ENCODE data around the gene KRTAP4-7. TPM values are rescaled to one million over a fixed set of nuclear protein-coding genes. Genes with fewer than 3 reads are reported as not detected.
"Not testable (repeated sequence)": the region's sequence is repeated elsewhere in the genome, so short reads cannot be mapped to it uniquely, and the experiment has no call there.

Gene KRTAP4-7
- total RNA-seq = not detected

DNA sequence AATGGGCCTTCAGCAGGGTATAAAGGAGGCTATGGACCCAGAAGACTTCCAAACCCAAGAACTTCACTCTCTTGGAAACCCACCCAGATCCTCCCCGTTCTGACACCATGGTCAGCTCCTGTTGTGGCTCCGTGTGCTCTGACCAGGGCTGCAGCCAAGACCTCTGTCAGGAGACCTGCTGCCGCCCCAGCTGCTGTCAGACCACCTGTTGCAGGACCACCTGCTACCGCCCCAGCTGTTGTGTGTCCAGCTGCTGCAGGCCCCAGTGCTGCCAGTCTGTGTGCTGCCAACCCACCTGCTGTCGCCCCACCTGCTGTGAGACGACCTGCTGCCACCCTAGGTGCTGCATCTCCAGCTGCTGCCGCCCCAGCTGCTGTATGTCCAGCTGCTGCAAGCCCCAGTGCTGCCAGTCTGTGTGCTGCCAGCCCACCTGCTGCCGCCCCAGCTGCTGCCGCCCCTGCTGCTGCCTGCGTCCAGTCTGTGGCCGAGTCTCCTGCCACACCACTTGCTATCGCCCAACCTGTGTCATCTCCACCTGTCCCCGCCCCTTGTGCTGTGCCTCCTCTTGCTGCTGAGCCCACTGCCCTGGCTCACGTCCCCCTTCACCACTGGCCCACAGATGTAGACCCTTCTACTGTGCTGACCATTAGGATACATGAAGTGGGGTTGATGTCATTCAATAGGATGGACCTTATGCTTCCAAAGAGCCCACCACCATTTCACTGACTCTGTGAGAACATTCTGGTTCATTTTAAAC is at the start of gene KRTAP4-7:
KRTAP4-7 (plus strand) TSS at position 51 of the 757 bp plus-strand sequence; CDS start at position 108, 57 bp downstream.
- DNase-seq (ENCODE audit: low read depth in 2 of 3, low spot score in 2 of 3) = not testable (repeated sequence)

DNA sequence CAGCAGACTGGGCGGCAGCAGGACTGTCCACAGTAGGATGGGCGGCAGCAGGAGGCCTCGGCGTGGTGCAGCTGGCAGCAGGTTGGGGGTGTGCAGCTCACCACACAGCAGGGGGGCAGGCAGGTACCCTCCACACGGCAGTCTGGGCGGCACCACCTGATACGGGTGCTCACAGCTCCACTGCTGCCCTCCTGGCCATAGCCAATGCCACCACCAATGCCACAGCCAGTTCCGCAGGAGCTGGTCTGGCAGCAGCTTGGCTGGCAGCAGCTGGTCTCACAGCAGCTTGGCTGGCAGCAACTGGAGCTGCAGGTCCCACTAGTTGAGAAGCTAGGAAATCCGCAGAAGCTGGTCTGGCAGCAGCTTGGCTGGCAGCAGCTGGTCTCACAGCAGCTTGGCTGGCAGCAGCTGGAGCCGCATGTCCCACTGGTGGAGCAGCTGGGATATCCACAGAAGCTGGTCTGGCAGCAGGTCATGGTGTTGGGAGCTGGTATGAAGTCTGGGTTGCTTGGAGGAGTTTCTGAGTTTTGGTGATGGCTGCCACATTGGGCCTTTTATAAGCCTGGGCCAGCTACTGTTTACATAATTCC is 49.5 kb upstream of the KRTAP4-7 start, which contains the start of gene KRTAP1-3:
KRTAP1-3 (minus strand) TSS at position 529 of the 590 bp plus-strand sequence; CDS start at position 476, 53 bp downstream.
- not testable (repeated sequence) for DNase-seq (ENCODE audit: low read depth in 2 of 3, low spot score in 2 of 3)

DNA sequence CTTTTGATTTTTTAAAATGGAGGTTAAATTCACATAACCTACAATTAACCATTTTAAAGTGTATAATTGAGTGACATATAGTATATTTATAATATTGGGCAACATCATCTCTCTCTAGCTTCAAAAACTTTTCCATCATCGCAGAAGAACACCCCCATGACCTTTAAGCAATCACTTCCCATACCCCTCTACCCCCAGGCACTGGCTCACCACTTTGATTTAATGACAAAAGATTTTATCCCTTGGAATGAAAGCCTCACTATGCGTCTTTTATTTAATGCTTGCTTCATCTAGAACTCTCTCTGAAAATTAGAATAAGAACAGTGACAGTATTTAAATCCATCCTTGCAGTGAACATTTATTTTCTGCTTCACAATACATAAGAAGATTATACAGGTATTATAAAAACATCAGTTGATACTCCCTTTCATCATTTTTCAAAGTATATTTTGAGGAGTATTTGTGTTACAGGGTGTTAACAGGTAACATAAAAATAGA is 46.0 kb upstream of the KRTAP4-7 start:
- no peak for DNase-seq (ENCODE audit: low read depth in 2 of 3, low spot score in 2 of 3)

DNA sequence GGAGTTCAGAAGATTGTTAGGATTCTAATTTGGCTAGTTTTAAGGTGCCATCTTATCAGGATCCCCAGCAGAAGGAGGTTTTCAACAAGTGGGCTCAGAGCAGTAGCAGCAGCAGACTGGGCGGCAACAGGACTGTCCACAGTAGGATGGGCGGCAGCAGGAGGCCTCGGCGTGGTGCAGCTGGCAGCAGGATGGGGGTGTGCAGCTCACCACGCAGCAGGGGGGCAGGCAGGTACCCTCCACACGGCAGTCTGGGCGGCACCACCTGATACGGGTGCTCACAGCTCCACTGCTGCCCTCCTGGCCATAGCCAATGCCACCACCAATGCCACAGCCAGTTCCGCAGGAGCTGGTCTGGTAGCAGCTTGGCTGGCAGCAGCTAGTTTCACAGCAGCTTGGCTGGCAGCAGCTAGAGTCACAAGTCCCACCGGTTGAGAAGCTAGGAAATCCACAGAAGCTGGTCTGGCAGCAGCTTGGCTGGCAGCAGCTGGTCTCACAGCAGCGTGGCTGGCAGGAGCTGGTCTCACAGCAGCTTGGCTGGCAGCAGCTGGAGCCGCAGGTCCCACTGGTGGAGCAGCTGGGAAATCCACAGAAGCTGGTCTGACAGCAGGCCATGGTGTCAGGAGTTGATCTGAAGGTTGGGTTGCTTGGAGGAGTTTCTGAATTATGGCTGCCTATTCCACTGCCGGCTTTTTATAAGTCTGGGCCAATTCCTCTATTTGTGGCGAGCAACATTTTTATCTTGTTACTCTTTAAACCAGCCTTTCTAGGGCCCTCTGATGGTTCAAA is 43.0 kb upstream of the KRTAP4-7 start, which contains the start of gene KRTAP1-1:
KRTAP1-1 (minus strand) TSS at position 668 of the 789 bp plus-strand sequence; CDS start at position 615, 53 bp downstream.
- not testable (repeated sequence) for DNase-seq (ENCODE audit: low read depth in 2 of 3, low spot score in 2 of 3)

DNA sequence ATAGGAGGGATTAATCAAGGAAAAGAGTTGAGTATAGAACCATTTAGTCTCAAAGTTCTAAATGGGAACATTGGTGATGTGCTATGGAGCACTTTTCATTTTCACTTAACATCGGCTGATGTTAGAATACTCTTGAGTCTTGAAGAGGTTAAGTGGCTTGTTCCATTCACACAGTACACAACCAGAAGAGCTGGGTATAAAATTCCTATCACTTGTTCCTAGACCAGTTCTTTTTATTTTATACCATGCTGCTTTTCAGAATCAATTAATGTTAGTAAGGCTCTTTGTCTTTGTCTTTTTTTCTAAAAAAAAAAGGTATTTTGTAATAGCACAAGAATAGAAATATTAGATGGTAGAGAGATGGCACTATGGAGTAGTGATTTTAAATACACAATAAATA is 41.0 kb upstream of the KRTAP4-7 start:
- no peak for DNase-seq (ENCODE audit: low read depth in 2 of 3, low spot score in 2 of 3)

DNA sequence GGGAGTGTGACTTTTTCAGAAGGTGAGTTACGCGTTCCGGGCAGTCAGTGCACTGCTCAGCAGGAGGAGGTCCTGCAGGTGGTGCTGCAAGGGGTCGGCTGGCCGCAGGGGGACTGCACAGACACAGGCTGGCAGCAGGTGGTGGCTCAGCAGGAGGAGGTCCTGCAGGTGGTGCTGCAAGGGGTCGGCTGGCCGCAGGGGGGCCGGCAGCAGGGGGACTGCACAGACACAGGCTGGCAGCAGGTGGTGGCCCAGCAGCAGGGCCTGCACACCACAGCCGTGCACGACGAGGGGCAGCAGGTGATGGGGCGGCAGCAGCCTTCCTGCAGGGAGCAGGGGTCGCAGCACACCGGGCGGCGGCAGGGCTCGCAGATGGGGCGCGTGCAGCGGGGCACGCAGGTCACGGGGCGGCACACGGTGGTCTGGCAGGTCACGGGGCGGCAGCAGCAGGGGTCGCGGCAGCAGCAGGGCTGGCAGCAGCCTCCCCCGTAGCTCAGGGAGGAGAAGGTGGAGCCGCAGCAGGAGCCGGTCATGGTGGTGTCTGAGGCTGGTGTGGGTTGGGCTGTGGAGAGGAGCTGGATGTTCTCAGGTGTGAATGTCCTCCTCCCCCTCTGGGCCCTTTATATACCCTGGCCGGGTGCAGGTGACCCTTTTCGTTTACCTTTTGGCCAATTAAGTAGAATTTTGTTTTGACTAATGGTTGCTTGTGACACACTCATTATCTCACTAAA is 37.0 kb upstream of the KRTAP4-7 start, which contains the start of gene KRTAP2-1:
KRTAP2-1 (minus strand) TSS at position 582 of the 731 bp plus-strand sequence; CDS start at position 533, 49 bp downstream.
- DNase-seq (ENCODE audit: low read depth in 2 of 3, low spot score in 2 of 3) = not testable (repeated sequence)

DNA sequence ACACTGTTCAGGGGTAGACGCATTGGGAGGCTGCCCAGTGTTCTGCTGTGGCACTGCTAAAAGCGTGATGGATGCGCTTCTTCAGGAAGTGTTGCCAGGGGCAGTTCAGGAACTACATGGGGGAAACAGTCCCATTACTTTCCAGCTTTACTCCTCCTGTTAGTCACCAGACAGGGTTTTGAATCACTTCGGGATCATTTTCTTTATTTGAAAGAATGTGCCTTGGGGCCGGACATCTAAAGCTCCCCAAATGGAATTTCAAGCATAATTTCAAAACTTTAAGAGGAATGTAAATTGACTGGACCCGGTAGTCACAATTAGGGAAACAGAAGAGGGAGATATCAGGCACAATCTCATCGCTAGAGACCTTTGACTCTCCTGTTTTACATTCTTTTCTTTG is 35.5 kb upstream of the KRTAP4-7 start:
- no peak for DNase-seq (ENCODE audit: low read depth in 2 of 3, low spot score in 2 of 3)

DNA sequence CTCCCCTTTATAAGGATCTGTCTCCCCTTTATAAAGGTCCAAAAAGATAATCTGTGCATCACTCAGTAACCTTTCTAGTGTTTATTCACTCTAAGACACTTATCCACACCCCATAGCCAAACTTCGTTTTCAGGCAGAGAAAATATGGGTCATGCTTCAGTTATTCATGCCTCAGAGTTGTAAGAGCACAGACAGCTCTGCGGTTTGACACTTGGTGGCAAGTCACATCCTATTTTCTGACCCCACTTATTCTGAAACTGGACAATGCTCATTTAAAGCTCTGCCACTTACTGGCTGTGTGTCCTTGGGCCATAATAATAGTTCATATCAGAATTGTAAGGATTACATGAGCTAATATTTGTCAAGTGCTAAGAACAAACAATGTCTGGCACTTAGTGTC is 34.8 kb upstream of the KRTAP4-7 start:
- no peak for DNase-seq (ENCODE audit: low read depth in 2 of 3, low spot score in 2 of 3)

DNA sequence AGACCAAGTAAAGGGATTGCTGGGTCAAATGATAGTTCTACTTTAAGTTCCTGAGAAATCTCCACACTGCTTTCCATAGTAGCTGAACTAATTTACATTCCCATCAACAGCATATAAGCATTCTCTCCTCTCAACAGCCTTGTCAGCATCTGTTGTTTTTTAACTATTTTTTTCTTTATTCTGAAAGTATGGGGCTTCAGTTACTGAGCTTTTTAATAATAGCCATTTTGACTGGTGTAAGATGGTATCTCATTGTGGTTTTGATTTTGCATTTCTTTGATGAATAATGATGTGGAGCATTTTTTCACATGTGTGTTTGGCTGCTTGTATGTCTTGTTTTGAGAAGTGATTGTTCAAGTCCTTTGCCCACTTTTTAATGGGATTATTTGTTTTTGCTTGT is 31.4 kb upstream of the KRTAP4-7 start:
- no peak for DNase-seq (ENCODE audit: low read depth in 2 of 3, low spot score in 2 of 3)

DNA sequence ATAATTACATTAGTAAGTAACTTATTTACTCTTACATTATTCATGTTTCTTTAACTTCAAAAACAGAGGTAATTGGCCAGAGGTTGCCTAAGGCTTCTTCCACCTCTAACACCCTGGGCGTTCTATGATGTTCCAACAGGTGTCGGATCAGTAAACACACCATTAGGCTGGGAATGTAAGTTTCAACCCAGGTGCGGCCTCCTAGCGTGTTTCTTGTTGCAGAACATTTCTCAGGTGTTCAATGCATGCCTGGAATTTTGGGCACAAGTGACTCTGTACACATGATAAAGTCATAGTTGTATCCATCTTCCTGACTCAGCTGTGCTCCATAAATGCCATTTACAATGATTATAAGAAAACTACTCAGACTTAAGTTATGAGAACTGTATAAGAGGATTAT is 29.9 kb upstream of the KRTAP4-7 start:
- DNase-seq (ENCODE audit: low read depth in 2 of 3, low spot score in 2 of 3) = no peak

DNA sequence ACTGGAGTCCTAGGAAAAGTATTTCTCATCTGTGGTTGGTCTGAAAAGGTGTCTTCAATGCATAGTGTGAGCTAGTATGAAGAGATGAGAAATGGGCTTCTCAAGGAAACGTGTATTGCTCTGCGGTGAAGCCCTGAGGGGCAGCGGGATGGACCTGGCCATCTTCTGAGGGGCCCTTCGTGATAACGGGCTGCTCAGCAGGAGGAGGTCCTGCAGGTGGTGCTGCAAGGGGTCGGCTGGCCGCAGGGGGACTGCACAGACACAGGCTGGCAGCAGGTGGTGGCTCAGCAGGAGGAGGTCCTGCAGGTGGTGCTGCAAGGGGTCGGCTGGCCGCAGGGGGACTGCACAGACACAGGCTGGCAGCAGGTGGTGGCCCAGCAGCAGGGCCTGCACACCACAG is 29.4 kb upstream of the KRTAP4-7 start:
- not testable (repeated sequence) for DNase-seq (ENCODE audit: low read depth in 2 of 3, low spot score in 2 of 3)

DNA sequence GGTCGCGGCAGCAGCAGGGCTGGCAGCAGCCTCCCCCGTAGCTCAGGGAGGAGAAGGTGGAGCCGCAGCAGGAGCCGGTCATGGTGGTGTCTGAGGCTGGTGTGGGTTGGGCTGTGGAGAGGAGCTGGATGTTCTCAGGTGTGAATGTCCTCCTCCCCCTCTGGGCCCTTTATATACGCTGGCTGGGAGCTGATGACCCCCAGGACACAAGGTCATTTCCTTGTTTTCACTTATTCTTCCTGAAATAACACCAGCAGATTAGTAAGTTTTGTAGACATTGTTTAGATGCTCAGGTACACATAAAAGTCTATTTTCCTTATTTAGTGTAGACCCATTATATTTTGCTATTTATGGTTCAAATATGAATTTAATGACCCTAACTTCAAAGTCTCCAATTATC is 28.8 kb upstream of the KRTAP4-7 start, which contains the start of gene KRTAP2-2:
KRTAP2-2 (minus strand) TSS at position 101 of the 400 bp plus-strand sequence; CDS start at position 82, 19 bp downstream.
- not testable (repeated sequence) for DNase-seq (ENCODE audit: low read depth in 2 of 3, low spot score in 2 of 3)

DNA sequence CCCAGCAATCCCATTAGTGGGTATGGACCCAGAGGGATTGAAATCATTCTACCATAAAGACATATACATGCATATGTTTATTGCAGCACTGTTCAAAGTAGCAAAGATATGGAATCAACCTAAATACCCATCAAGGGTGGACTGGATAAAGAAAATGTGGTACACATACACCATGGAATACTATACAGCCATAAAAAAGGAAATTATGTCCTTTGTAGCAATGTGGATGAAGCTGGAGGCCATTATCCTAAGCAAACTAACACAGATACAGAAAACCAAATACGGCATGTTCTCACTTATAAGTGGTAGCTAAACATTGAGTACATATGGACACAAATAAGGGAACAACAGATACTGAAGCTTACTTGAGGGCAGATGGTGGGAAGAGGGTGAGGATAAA is 26.4 kb upstream of the KRTAP4-7 start:
- DNase-seq (ENCODE audit: low read depth in 2 of 3, low spot score in 2 of 3) = no peak

DNA sequence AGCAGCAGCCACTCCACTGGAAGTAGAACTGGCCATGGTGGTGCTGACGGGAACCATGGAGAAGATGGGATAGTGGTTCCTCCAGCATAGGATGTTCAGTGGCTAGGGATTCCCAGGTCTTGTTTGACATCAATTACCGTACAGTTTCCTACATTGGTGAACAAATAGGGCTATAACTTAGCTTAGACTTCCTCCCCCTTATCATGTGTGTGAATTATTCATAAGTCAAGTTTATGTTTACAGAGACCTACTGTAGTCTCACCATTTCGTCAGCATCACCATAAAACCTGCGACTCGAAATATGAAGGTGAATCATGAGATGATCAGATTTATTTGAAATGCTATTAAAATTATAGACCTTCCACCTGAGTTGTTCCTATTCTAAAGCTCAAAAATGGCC is 25.2 kb upstream of the KRTAP4-7 start:
- DNase-seq (ENCODE audit: low read depth in 2 of 3, low spot score in 2 of 3) = no peak

DNA sequence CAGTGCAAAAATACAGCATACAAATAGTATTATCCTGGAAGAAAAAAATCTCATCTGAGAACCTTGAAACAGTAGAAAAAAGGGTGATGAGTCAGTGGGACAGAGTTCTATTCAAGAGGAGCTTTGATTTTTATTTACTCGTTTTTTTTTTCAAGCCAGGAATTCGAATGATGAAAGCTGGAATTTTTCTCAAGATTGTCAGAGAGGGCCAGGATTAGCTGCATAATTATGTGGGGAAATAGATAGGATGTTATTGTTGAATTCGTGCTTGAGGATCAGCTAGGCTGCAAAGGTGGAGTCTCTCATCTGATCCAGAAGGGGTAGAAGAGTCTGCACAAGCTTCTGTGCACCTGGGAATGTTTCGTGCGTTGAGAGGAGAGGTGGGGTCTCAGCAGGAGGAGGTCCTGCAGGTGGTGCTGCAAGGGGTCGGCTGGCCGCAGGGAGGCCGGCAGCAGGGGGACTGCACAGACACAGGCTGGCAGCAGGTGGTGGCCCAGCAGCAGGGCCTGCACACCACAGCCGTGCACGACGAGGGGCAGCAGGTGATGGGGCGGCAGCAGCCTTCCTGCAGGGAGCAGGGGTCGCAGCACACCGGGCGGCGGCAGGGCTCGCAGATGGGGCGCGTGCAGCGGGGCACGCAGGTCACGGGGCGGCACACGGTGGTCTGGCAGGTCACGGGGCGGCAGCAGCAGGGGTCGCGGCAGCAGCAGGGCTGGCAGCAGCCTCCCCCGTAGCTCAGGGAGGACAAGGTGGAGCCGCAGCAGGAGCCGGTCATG is 24.5 kb upstream of the KRTAP4-7 start:
- DNase-seq (ENCODE audit: low read depth in 2 of 3, low spot score in 2 of 3) = not testable (repeated sequence)

DNA sequence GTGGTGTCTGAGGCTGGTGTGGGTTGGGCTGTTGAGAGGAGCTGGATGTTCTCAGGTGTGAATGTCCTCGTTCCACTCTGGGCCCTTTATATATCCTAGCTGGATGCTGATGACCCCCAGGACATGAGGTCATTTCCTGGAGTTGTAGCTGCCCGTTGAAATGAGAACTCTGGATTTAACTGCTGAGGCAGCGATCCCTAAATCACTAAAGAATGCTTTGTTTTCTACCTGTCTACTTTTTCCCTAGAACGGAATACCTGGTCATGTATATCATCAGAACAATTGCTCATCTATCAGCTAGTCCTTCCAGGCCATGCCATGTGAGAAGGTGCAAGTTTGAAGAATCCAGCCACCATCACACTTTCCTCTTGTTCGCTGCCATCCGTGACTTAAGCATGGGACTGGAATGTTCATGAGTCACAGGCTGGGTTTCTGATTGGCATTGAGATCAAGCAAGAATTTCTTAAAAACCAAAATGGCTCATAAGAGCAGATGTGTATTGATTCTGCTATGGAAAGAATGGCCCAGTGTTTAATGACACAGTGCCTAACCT is 23.8 kb upstream of the KRTAP4-7 start, which contains the start of gene KRTAP2-3:
KRTAP2-3 (minus strand) TSS at position 63 of the 553 bp plus-strand sequence. CDS start 64 bp downstream, outside the sequence.
- no peak for DNase-seq (ENCODE audit: low read depth in 2 of 3, low spot score in 2 of 3)

DNA sequence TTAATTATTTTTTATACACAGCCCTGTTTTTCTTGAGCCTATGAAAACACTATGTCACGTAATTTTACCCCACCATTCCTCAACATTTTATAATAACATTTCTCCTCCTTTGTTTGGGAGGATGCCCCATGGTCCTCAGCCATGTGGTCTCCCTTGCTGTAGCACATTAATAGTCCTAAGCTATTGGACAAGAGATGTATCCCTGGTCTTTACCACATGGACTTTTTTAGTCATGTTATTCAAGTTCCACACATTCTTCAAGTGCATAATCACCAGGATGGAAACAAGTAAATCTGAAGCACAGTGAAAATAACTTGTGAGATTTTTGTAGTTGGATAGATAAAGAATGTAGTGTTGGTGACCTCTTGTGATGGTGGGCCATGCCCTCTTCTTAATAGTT is 22.0 kb upstream of the KRTAP4-7 start:
- no peak for DNase-seq (ENCODE audit: low read depth in 2 of 3, low spot score in 2 of 3)

DNA sequence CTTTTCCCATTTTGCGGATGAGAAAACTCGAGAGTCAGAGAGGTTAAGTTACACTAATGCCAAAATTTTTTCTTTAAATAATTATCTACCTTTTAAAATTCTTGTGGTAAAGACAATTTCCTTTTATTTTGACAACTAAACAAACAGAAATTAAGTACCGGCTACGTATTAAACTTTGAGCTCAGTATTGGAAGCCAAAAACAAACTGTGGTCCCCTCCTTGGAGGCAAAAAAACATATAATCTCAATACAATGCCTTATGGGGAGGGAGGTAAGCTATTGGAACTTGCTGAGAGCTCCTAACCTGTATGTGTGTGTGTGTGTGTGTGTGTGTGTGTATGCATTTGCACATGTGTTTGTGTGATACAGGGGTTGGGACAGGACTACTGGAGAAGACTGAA is 20.5 kb upstream of the KRTAP4-7 start:
- no peak for DNase-seq (ENCODE audit: low read depth in 2 of 3, low spot score in 2 of 3)

DNA sequence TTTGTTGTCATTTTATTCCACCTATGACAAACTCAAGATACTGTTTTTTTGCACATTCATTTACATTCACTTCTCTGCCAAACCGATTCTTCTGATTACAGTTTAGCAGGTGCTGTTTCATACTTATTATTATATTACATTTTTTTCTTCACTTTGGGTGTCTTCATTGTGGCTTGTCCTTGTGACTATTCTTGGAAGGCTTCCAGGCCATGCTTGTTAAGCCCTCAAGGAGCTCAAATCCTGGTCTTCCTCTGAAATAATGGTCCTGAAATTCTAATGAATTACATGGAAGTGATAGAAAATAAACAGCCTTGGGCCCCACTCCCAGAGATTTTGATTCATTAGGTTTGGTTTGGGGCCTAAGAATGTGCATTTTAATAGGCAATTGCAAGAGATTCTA is 19.6 kb upstream of the KRTAP4-7 start:
- no peak for DNase-seq (ENCODE audit: low read depth in 2 of 3, low spot score in 2 of 3)

All from hematopoietic multipotent progenitor cell (in vitro differentiated cells).